SK-N-SH (cell line): Measurements from ENCODE around the gene FDX2.

Experiments
- CHD2 ChIP-seq: fragments of 150-350 bp; IDR thresholded peaks from 2 replicates; pipeline ENCODE4 v1.6.1; 2018; ENCODE audit warnings: low read length; ENCODE audit not compliant: partially characterized antibody
- EP300 ChIP-seq, 2 experiments: IDR thresholded peaks; 2 replicates each; pipeline versions ENCODE4 v1.4.0 to v1.6.1; 2012; ENCODE audit warnings: borderline replicate concordance in 1 of 2, low read depth in 1 of 2, low read length in 1 of 2
- FOXM1 ChIP-seq: IDR thresholded peaks from 2 replicates; pipeline ENCODE4 v1.4.0; 2012; ENCODE audit warnings: low read depth, mild to moderate bottlenecking
- GABPA ChIP-seq: IDR thresholded peaks from 2 replicates; pipeline ENCODE4 v1.4.0; 2012; ENCODE audit warnings: low read depth, mild to moderate bottlenecking
- JUND ChIP-seq: IDR thresholded peaks from 2 replicates; pipeline ENCODE4 v1.4.0; 2012
- NRF1 ChIP-seq: IDR thresholded peaks from 2 replicates; pipeline ENCODE4 v1.6.1; 2012; ENCODE audit warnings: low read depth, mild to moderate bottlenecking, low read length
- POLR2AphosphoS5 ChIP-seq: IDR thresholded peaks from 2 replicates; pipeline ENCODE4 v1.6.1; 2012; ENCODE audit warnings: low read depth, low read length
- TF ChIP-seq, protein P1 (sequence below): fragments of 200-600 bp; sonication (generic); IDR thresholded peaks from 2 replicates; pipeline ENCODE4 v1.6.1; 2017; ENCODE audit warnings: antibody characterized with exemption, mild to moderate bottlenecking, moderate library complexity
- TF ChIP-seq, protein P2 (sequence below): IDR thresholded peaks from 2 replicates; pipeline ENCODE4 v1.6.1; 2012; ENCODE audit warnings: mild to moderate bottlenecking, low read depth, low read length, moderate library complexity
- TF ChIP-seq, protein P3 (sequence below): IDR thresholded peaks from 2 replicates; pipeline ENCODE4 v1.4.0; 2012; ENCODE audit warnings: low read depth, borderline replicate concordance
- TF ChIP-seq, protein P4 (sequence below): fragments of 150-350 bp; IDR thresholded peaks from 2 replicates; pipeline ENCODE4 v1.6.1; 2017; ENCODE audit warnings: antibody characterized with exemption, low read length, low read depth, borderline replicate concordance
- TF ChIP-seq, protein P5 (sequence below): IDR thresholded peaks from 2 replicates; pipeline ENCODE4; 2012
- TF ChIP-seq, protein P6 (sequence below): IDR thresholded peaks from 2 replicates; pipeline ENCODE4 v1.4.0; 2012; ENCODE audit warnings: low read depth, borderline replicate concordance
- TF ChIP-seq, protein P7 (sequence below): IDR thresholded peaks from 2 replicates; pipeline ENCODE4 v1.4.0; 2012; ENCODE audit warnings: low read depth

DNA sequence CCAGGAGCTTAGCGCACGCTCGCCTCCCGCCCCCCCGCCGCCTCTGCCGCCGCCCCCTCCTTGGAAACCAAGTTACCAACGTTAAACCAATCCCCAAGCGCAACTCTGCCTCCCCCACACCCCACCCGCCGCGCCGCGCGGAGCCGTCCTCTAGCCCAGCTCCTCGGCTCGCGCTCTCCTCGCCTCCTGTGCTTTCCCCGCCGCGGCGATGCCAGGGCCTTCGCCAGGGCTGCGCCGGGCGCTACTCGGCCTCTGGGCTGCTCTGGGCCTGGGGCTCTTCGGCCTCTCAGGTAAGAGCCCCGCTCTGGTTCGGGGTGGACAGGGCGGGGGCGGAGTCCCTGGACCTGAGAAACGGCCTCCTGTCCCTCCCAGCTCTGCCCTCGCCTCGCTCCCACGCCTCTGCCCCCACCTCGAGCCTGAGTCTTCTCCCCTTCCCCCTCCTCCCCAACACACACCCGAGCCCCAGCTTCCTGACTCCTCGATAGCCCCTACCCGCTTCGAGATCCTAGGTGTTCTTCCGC is 25.9 kb downstream of the FDX2 start, which contains the start of gene ICAM5:
- TF ChIP-seq, protein P1, sequence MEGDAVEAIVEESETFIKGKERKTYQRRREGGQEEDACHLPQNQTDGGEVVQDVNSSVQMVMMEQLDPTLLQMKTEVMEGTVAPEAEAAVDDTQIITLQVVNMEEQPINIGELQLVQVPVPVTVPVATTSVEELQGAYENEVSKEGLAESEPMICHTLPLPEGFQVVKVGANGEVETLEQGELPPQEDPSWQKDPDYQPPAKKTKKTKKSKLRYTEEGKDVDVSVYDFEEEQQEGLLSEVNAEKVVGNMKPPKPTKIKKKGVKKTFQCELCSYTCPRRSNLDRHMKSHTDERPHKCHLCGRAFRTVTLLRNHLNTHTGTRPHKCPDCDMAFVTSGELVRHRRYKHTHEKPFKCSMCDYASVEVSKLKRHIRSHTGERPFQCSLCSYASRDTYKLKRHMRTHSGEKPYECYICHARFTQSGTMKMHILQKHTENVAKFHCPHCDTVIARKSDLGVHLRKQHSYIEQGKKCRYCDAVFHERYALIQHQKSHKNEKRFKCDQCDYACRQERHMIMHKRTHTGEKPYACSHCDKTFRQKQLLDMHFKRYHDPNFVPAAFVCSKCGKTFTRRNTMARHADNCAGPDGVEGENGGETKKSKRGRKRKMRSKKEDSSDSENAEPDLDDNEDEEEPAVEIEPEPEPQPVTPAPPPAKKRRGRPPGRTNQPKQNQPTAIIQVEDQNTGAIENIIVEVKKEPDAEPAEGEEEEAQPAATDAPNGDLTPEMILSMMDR = no peak
- TF ChIP-seq, protein P2, sequence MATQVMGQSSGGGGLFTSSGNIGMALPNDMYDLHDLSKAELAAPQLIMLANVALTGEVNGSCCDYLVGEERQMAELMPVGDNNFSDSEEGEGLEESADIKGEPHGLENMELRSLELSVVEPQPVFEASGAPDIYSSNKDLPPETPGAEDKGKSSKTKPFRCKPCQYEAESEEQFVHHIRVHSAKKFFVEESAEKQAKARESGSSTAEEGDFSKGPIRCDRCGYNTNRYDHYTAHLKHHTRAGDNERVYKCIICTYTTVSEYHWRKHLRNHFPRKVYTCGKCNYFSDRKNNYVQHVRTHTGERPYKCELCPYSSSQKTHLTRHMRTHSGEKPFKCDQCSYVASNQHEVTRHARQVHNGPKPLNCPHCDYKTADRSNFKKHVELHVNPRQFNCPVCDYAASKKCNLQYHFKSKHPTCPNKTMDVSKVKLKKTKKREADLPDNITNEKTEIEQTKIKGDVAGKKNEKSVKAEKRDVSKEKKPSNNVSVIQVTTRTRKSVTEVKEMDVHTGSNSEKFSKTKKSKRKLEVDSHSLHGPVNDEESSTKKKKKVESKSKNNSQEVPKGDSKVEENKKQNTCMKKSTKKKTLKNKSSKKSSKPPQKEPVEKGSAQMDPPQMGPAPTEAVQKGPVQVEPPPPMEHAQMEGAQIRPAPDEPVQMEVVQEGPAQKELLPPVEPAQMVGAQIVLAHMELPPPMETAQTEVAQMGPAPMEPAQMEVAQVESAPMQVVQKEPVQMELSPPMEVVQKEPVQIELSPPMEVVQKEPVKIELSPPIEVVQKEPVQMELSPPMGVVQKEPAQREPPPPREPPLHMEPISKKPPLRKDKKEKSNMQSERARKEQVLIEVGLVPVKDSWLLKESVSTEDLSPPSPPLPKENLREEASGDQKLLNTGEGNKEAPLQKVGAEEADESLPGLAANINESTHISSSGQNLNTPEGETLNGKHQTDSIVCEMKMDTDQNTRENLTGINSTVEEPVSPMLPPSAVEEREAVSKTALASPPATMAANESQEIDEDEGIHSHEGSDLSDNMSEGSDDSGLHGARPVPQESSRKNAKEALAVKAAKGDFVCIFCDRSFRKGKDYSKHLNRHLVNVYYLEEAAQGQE = no peak
- TF ChIP-seq, protein P3, sequence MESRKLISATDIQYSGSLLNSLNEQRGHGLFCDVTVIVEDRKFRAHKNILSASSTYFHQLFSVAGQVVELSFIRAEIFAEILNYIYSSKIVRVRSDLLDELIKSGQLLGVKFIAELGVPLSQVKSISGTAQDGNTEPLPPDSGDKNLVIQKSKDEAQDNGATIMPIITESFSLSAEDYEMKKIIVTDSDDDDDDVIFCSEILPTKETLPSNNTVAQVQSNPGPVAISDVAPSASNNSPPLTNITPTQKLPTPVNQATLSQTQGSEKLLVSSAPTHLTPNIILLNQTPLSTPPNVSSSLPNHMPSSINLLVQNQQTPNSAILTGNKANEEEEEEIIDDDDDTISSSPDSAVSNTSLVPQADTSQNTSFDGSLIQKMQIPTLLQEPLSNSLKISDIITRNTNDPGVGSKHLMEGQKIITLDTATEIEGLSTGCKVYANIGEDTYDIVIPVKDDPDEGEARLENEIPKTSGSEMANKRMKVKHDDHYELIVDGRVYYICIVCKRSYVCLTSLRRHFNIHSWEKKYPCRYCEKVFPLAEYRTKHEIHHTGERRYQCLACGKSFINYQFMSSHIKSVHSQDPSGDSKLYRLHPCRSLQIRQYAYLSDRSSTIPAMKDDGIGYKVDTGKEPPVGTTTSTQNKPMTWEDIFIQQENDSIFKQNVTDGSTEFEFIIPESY = no peak
- TF ChIP-seq, protein P4, sequence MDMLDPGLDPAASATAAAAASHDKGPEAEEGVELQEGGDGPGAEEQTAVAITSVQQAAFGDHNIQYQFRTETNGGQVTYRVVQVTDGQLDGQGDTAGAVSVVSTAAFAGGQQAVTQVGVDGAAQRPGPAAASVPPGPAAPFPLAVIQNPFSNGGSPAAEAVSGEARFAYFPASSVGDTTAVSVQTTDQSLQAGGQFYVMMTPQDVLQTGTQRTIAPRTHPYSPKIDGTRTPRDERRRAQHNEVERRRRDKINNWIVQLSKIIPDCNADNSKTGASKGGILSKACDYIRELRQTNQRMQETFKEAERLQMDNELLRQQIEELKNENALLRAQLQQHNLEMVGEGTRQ = no peak
- TF ChIP-seq FOXM1 = no peak
- no peak for TF ChIP-seq CHD2
- TF ChIP-seq, protein P5, sequence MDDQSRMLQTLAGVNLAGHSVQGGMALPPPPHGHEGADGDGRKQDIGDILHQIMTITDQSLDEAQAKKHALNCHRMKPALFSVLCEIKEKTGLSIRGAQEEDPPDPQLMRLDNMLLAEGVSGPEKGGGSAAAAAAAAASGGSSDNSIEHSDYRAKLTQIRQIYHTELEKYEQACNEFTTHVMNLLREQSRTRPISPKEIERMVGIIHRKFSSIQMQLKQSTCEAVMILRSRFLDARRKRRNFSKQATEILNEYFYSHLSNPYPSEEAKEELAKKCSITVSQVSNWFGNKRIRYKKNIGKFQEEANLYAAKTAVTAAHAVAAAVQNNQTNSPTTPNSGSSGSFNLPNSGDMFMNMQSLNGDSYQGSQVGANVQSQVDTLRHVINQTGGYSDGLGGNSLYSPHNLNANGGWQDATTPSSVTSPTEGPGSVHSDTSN = no peak
- TF ChIP-seq NRF1 = no peak
- no peak for TF ChIP-seq GABPA
- TF ChIP-seq, protein P6, sequence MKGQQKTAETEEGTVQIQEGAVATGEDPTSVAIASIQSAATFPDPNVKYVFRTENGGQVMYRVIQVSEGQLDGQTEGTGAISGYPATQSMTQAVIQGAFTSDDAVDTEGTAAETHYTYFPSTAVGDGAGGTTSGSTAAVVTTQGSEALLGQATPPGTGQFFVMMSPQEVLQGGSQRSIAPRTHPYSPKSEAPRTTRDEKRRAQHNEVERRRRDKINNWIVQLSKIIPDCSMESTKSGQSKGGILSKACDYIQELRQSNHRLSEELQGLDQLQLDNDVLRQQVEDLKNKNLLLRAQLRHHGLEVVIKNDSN = no peak
- TF ChIP-seq, protein P7, sequence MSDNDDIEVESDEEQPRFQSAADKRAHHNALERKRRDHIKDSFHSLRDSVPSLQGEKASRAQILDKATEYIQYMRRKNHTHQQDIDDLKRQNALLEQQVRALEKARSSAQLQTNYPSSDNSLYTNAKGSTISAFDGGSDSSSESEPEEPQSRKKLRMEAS = no peak
- TF ChIP-seq POLR2AphosphoS5 = no peak
- TF ChIP-seq EP300 (IDR thresholded peaks at IDR 0.05; ENCODE audit: borderline replicate concordance in 1 of 2, low read depth in 1 of 2, low read length in 1 of 2) = no peak
- TF ChIP-seq JUND = no peak
